GM12801 (cell line): ENCODE results near the gene UBTD2.

Source experiments
- CTCF ChIP-seq: IDR thresholded peaks from one replicate; pipeline ENCODE4 v1.5.1; 2011; ENCODE audit warnings: control low read depth; ENCODE audit not compliant: insufficient read length; ENCODE audit errors: extremely low read depth

The UBTD2 gene

GRCh38 chr5:172216345-172216744, 67.2 kb downstream of the UBTD2 start:
- TF ChIP-seq CTCF: no peak

- TF ChIP-seq CTCF: no peak
These were observed 70.4 kb downstream of the UBTD2 start for GRCh38 chr5:172213126-172213525.

DNA sequence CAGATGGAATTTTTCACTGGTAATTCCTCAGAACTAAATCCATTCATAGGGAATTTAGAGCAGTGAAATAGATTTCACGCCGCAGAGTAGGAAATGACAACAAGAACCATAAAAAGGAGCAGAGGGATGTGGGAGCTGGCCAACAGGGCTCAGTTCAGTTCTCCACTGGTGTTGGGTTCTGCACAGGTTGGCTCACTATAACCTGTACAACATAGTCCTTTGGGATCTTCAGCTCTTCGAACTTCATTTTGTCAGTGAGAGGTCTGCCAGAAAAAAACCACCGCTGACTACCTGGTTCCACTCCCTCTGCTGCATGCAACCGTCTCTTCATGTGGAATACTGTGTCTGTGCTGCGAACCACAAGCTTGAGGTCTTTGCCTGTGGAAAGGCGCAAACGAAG, 71.9 kb downstream of the UBTD2 start:
- TF ChIP-seq CTCF: no peak

- no peak for TF ChIP-seq CTCF
These were observed 73.8 kb downstream of the UBTD2 start for GRCh38 chr5:172209714-172210113.

DNA sequence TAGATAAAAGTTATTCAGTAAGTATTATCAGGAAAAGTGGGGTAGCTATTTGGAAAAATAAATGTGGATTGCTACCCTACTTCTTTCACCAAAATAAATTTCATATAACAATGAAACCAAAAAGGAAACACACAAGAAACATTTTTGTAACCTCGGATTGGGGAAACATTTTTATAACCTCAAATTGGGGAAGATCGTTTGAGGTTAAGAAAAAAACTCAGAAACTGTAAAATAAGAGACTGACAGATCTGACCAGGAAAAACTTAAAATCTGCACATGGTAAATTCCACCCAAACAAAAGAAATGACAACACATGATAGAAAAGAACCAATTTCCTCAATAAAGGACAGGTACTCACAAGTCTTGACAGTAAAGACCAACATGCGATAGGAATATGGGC, 76.1 kb downstream of the UBTD2 start:
- no peak for TF ChIP-seq CTCF

DNA sequence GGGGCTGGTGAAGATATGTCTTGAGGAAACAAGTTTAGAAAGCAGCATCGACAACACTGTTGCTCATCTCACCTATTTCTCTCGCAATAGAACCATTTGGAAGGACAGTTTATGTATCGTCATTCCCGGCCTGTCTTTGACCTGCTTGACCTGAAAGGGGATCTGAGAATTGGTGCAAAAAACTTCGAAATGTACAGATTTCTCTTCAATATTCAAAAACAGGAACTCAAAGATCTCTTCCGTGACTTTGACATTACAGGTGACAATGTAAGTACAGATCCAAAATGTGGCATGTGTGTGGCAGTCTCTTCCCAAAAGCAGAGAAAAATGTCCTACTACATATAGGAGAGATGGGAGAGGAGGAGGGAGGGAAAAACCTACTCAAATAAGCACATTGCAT, 83.1 kb downstream of the UBTD2 start:
- no peak for TF ChIP-seq CTCF

DNA sequence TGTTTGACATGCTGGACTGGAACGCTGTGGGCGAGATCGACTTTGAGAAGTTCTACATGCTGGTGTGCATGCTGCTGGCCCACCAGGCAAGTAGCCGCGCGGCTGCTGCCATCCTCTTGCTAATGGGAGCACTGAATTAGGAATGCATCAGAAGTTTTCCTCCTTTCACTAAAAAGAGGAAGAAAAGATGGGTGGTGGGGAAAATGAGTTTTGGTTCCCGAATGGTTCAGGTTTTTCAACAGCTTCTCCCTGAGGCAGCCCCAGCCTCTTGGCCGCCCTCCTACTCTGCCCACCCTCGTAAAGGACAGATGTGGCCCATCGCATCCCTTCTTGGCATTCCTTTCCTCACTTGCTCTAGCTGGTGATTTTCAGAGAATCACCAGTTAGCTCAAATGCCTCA, 84.1 kb downstream of the UBTD2 start:
- TF ChIP-seq CTCF: no peak
